Liver (tissue), 9 donors: ENCODE results near the gene NFKB1. TPM values are rescaled to one million over a fixed set of nuclear protein-coding genes. Genes with fewer than 3 reads are reported as not detected.

ENCODE experiments used
- DNase-seq: peaks from one replicate; pipeline ENCODE4 v3.0.0-alpha.2; 2017; ENCODE audit warnings: low spot score
- H3K27ac ChIP-seq, 2 donors: one replicate each; pipeline ENCODE4 v1.7.0; 2013; ENCODE audit warnings: inconsistent platforms in 2 of 2, low read length in 2 of 2, control low read depth in 1 of 2, low read depth in 1 of 2, mild to moderate bottlenecking in 1 of 2
- H3K27me3 ChIP-seq, 4 donors: one replicate each; pipeline versions ENCODE4 v1.6.1 to v1.7.0; 2013; ENCODE audit warnings: low read length in 3 of 4, inconsistent platforms in 1 of 4, mild to moderate bottlenecking in 1 of 4, moderate library complexity in 1 of 4; ENCODE audit not compliant: control insufficient read depth in 4 of 4, insufficient read depth in 4 of 4
- H3K36me3 ChIP-seq, 4 donors: one replicate each; pipeline versions ENCODE4 v1.6.1 to v1.7.0; 2013; ENCODE audit warnings: low read length in 3 of 4, mild to moderate bottlenecking in 3 of 4, low read depth in 1 of 4, moderate library complexity in 1 of 4; ENCODE audit not compliant: control insufficient read depth in 4 of 4, insufficient read depth in 3 of 4
- H3K4me1 ChIP-seq, 4 donors: one replicate each; pipeline versions ENCODE4 v1.6.1 to v1.7.0; 2013; ENCODE audit warnings: low read length in 3 of 4, mild to moderate bottlenecking in 3 of 4, moderate library complexity in 1 of 4; ENCODE audit not compliant: control insufficient read depth in 4 of 4, insufficient read depth in 4 of 4
- H3K4me3 ChIP-seq, 3 donors: one replicate each; pipeline versions ENCODE4 v1.6.1 to v1.7.0; 2013; ENCODE audit warnings: low read length in 3 of 3, control low read depth in 1 of 3, low read depth in 1 of 3, mild to moderate bottlenecking in 1 of 3
- H3K9ac ChIP-seq, 2 donors: one replicate each; pipeline ENCODE4 v1.7.0; 2013; ENCODE audit warnings: low read length in 2 of 2, mild to moderate bottlenecking in 2 of 2, moderate library complexity in 2 of 2, control low read depth in 1 of 2, low read depth in 1 of 2
- H3K9me3 ChIP-seq, 4 donors: one replicate each; pipeline versions ENCODE4 v1.6.1 to v1.7.0; 2013; ENCODE audit warnings: low read length in 3 of 4; ENCODE audit not compliant: control insufficient read depth in 4 of 4
- EGR1 ChIP-seq, 2 donors: IDR thresholded peaks; 2 replicates each; pipeline ENCODE4 v1.6.1; 2016 to 2018; ENCODE audit warnings: antibody characterized with exemption in 2 of 2, low read depth in 2 of 2
- HNF4A ChIP-seq, 2 donors: conservative IDR thresholded peaks; 2 replicates each; pipeline ENCODE4 v1.6.1; 2016; ENCODE audit warnings: antibody characterized with exemption in 2 of 2, mild to moderate bottlenecking in 2 of 2
- HNF4G ChIP-seq: IDR thresholded peaks from 2 replicates; pipeline ENCODE4 v1.6.1; 2016; ENCODE audit warnings: antibody characterized with exemption
- JUND ChIP-seq, 2 donors: IDR thresholded peaks; 2 replicates each; pipeline ENCODE4 v1.6.1; 2016; ENCODE audit warnings: antibody characterized with exemption in 2 of 2
- NR2F2 ChIP-seq: IDR thresholded peaks from 2 replicates; pipeline ENCODE4 v1.6.1; 2016; ENCODE audit warnings: antibody characterized with exemption
- RAD21 ChIP-seq, 2 donors: IDR thresholded peaks; 2 replicates each; pipeline ENCODE4 v1.6.1; 2016; ENCODE audit warnings: antibody characterized with exemption in 2 of 2, mild to moderate bottlenecking in 2 of 2
- RXRA ChIP-seq, 2 donors: IDR thresholded peaks; 2 replicates each; pipeline ENCODE4 v1.6.1; 2017 to 2018; ENCODE audit warnings: antibody characterized with exemption in 2 of 2, mild to moderate bottlenecking in 1 of 2
- SP1 ChIP-seq: IDR thresholded peaks from 2 replicates; pipeline ENCODE4 v1.6.1; 2018; ENCODE audit warnings: antibody characterized with exemption, mild to moderate bottlenecking
- TAF1 ChIP-seq: conservative IDR thresholded peaks from 2 replicates; pipeline ENCODE4 v1.6.1; 2016; ENCODE audit warnings: antibody characterized with exemption, mild to moderate bottlenecking
- YY1 ChIP-seq: IDR thresholded peaks from 2 replicates; pipeline ENCODE4 v1.6.1; 2016; ENCODE audit warnings: antibody characterized with exemption, mild to moderate bottlenecking
- WGBS: extraction: QIAGEN DNeasy Blood & Tissue Kit; methylation state at CpG from one replicate; pipeline ENCODE4 v1.1.7; 2013; 5-methylcytosine and 5-hydroxymethylcytosine counted together
- polyA plus RNA-seq, 2 donors: library from polyadenylated mRNA; stranded (reverse) in 1 of 2; unstranded in 1 of 2; fragments of 200-250 nt in 1 of 2; fragments of >200 nt in 1 of 2; fragmentation: Nextera tagmentation in 1 of 2; extraction: Ambion mirVana in 1 of 2; gene quantifications; one replicate each; pipeline versions ENCODE4 v1.2.1 to v1.2.3, GENCODE V29; 2013 to 2015
- total RNA-seq, 2 donors: library from RNA; depleted of rRNA; stranded (reverse); fragments of >200 nt; gene quantifications; one replicate each; pipeline ENCODE4 v1.2.3, GENCODE V29; 2014
- TF ChIP-seq, protein P1 (sequence below): IDR thresholded peaks from 2 replicates; pipeline ENCODE4 v1.6.1; 2016; ENCODE audit warnings: antibody characterized with exemption
- TF ChIP-seq, protein P2 (sequence below): IDR thresholded peaks from 2 replicates; pipeline ENCODE4 v1.6.1; 2016; ENCODE audit warnings: antibody characterized with exemption, mild to moderate bottlenecking
- TF ChIP-seq, protein P3 (sequence below): IDR thresholded peaks from 2 replicates; pipeline ENCODE4 v1.6.1; 2016; ENCODE audit warnings: antibody characterized with exemption
- TF ChIP-seq, protein P4 (sequence below): fragments of 150-350 bp; IDR thresholded peaks from 2 replicates; pipeline ENCODE4 v1.5.1; 2017; ENCODE audit warnings: improper control_type of control experiment, low read depth, low read length; ENCODE audit not compliant: missing input control
- TF ChIP-seq, protein P5 (sequence below): IDR thresholded peaks from 2 replicates; pipeline ENCODE4 v1.6.1; 2016; ENCODE audit warnings: antibody characterized with exemption
- donor health status: healthy.
- donor health status: healthy.
- donor health status: healthy.
- donor health status: healthy.
- donor health status: healthy.

The NFKB1 gene
- total and polyA plus RNA-seq, 4 donors, result 5.1 to 23.0 (median 13.4) TPM

DNA sequence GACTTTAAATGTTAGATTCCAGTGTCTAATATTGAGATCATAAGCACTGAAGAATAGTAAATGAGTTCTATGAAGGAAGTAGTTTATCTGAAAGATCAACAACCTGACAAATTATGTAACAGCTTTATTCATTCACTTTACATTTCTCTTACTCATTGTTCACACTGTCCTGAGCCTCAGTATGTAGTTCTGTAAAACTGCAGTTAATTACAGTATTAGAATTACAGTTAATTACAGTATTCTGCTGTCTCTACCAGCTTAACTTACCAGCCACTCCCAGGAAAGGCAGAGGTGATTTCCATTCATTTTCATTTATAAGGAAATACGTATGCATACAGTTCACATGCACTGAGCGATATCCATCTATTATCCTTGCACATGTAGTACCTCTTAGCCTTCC is 32.7 kb downstream of the NFKB1 start:
- Histone ChIP-seq H3K4me1 (no peaks in the 10 kb centered on the region), H3K4me3 (no peak overlapping the region), H3K27ac (no peak overlapping the region), H3K27me3 (no peaks in the 10 kb centered on the region), H3K9ac (no peak overlapping the region), H3K9me3 (no peaks in the 10 kb centered on the region), H3K36me3 (peaks cover 0 to 9% (median 2%) of the 10 kb centered on the region in 4 donors)
- no peak for DNase-seq
- TF ChIP-seq RXRA (IDR thresholded peaks at IDR 0.05) (no peak), HNF4G (no peak), NR2F2 (no peak), RAD21 (IDR thresholded peaks at IDR 0.05) (no peak), JUND (IDR thresholded peaks at IDR 0.05) (no peak), TAF1 (no peak), EGR1 (IDR thresholded peaks at IDR 0.05; ENCODE audit: low read depth in 2 of 2) (no peak), YY1 (no peak), SP1 (no peak)
- TF ChIP-seq, protein P1, sequence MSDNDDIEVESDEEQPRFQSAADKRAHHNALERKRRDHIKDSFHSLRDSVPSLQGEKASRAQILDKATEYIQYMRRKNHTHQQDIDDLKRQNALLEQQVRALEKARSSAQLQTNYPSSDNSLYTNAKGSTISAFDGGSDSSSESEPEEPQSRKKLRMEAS, result no peak
- TF ChIP-seq, protein P2, sequence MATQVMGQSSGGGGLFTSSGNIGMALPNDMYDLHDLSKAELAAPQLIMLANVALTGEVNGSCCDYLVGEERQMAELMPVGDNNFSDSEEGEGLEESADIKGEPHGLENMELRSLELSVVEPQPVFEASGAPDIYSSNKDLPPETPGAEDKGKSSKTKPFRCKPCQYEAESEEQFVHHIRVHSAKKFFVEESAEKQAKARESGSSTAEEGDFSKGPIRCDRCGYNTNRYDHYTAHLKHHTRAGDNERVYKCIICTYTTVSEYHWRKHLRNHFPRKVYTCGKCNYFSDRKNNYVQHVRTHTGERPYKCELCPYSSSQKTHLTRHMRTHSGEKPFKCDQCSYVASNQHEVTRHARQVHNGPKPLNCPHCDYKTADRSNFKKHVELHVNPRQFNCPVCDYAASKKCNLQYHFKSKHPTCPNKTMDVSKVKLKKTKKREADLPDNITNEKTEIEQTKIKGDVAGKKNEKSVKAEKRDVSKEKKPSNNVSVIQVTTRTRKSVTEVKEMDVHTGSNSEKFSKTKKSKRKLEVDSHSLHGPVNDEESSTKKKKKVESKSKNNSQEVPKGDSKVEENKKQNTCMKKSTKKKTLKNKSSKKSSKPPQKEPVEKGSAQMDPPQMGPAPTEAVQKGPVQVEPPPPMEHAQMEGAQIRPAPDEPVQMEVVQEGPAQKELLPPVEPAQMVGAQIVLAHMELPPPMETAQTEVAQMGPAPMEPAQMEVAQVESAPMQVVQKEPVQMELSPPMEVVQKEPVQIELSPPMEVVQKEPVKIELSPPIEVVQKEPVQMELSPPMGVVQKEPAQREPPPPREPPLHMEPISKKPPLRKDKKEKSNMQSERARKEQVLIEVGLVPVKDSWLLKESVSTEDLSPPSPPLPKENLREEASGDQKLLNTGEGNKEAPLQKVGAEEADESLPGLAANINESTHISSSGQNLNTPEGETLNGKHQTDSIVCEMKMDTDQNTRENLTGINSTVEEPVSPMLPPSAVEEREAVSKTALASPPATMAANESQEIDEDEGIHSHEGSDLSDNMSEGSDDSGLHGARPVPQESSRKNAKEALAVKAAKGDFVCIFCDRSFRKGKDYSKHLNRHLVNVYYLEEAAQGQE, result no peak
- TF ChIP-seq, protein P3, sequence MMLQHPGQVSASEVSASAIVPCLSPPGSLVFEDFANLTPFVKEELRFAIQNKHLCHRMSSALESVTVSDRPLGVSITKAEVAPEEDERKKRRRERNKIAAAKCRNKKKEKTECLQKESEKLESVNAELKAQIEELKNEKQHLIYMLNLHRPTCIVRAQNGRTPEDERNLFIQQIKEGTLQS, result no peak
- TF ChIP-seq, protein P4, sequence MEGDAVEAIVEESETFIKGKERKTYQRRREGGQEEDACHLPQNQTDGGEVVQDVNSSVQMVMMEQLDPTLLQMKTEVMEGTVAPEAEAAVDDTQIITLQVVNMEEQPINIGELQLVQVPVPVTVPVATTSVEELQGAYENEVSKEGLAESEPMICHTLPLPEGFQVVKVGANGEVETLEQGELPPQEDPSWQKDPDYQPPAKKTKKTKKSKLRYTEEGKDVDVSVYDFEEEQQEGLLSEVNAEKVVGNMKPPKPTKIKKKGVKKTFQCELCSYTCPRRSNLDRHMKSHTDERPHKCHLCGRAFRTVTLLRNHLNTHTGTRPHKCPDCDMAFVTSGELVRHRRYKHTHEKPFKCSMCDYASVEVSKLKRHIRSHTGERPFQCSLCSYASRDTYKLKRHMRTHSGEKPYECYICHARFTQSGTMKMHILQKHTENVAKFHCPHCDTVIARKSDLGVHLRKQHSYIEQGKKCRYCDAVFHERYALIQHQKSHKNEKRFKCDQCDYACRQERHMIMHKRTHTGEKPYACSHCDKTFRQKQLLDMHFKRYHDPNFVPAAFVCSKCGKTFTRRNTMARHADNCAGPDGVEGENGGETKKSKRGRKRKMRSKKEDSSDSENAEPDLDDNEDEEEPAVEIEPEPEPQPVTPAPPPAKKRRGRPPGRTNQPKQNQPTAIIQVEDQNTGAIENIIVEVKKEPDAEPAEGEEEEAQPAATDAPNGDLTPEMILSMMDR, result no peak
- WGBS, result 97% methylated on average over 2 of the region's 2 CpGs

DNA sequence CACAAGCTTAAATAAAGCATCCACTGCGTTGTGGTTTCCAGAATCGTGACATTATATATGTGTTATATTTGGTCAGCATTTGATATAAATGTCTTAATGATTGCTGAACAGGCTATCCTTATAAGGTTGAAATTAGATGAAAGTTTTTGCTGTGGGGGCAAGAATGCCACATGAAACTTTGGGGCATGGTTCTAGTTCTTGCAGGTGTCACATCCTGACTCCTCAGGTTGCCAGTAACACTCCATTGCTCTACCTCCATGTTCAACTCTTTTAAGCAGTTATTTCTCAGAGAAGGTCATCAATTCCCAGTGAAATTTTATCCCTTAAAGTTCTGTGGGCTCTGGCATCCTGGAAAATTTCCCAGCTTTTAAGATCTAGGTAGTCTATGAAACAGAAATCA is 33.7 kb downstream of the NFKB1 start:
- WGBS, result 91% methylated on average over 2 of the region's 2 CpGs

More for the DNA sequence above, 33.7 kb downstream of the NFKB1 start:
- Histone ChIP-seq H3K9me3 (no peaks in the 10 kb centered on the region), H3K9ac (no peak overlapping the region), H3K27ac (no peak overlapping the region), H3K4me3 (no peak overlapping the region), H3K27me3 (no peaks in the 10 kb centered on the region), H3K4me1 (no peaks in the 10 kb centered on the region), H3K36me3 (peaks cover 0 to 9% (median 6%) of the 10 kb centered on the region in 4 donors)
- no peak for DNase-seq
- TF ChIP-seq HNF4A (conservative IDR thresholded peaks at IDR 0.05) (no peak), TAF1 (no peak), JUND (IDR thresholded peaks at IDR 0.05) (no peak), NR2F2 (no peak)
- TF ChIP-seq, protein P3, result no peak
- TF ChIP-seq, protein P5, sequence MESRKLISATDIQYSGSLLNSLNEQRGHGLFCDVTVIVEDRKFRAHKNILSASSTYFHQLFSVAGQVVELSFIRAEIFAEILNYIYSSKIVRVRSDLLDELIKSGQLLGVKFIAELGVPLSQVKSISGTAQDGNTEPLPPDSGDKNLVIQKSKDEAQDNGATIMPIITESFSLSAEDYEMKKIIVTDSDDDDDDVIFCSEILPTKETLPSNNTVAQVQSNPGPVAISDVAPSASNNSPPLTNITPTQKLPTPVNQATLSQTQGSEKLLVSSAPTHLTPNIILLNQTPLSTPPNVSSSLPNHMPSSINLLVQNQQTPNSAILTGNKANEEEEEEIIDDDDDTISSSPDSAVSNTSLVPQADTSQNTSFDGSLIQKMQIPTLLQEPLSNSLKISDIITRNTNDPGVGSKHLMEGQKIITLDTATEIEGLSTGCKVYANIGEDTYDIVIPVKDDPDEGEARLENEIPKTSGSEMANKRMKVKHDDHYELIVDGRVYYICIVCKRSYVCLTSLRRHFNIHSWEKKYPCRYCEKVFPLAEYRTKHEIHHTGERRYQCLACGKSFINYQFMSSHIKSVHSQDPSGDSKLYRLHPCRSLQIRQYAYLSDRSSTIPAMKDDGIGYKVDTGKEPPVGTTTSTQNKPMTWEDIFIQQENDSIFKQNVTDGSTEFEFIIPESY, result no peak
- TF ChIP-seq, protein P1, result no peak
